GM12878 (cell line): ENCODE data around the gene KDM2A. TPM values are rescaled to one million over a fixed set of nuclear protein-coding genes. Genes with fewer than 3 reads are reported as not detected.

ENCODE experiments used
- ASH2L ChIP-seq: fragments of 300-600, 200-600 bp; sonication (generic); IDR thresholded peaks from 2 replicates; pipeline ENCODE4 v1.6.1; 2017; ENCODE audit warnings: low read depth, mild to moderate bottlenecking, borderline replicate concordance
- DPF2 ChIP-seq: fragments of 450-650 bp; IDR thresholded peaks from 2 replicates; pipeline ENCODE4 v1.6.1; 2017; ENCODE audit warnings: mild to moderate bottlenecking
- IRF4 ChIP-seq: IDR thresholded peaks from 2 replicates; pipeline ENCODE4 v1.6.1; 2011; ENCODE audit warnings: low read depth, low read length
- KLF5 ChIP-seq: fragments of 450-650 bp; IDR thresholded peaks from 2 replicates; pipeline ENCODE4 v1.6.1; 2014; ENCODE audit warnings: mild to moderate bottlenecking; ENCODE audit not compliant: partially characterized antibody
- NFIC ChIP-seq: IDR thresholded peaks from 2 replicates; pipeline ENCODE4 v1.6.1; 2012; ENCODE audit warnings: low read depth, mild to moderate bottlenecking, inconsistent platforms, low read length, moderate library complexity
- PAX8 ChIP-seq: fragments of 450-650 bp; IDR thresholded peaks from 2 replicates; pipeline ENCODE4 v1.6.1; 2017; ENCODE audit warnings: mild to moderate bottlenecking, moderate library complexity
- POLR2A ChIP-seq: IDR thresholded peaks from 2 replicates; pipeline ENCODE4 v1.6.1; 2011; ENCODE audit warnings: low read depth, mild to moderate bottlenecking, low read length
- POU2F2 ChIP-seq: IDR thresholded peaks from 3 replicates; pipeline ENCODE4 v1.6.1; 2011; ENCODE audit warnings: low read depth, mild to moderate bottlenecking, low read length, borderline replicate concordance
- RUNX3 ChIP-seq: IDR thresholded peaks from 2 replicates; pipeline ENCODE4 v1.6.1; 2012; ENCODE audit warnings: low read length, inconsistent platforms
- SREBF2 ChIP-seq: IDR thresholded peaks from 2 replicates; pipeline ENCODE4 v1.6.1; 2012; ENCODE audit warnings: mild to moderate bottlenecking, low read length
- TBL1XR1 ChIP-seq: IDR thresholded peaks from 2 replicates; pipeline ENCODE4 v1.6.1; 2012; ENCODE audit warnings: low read depth, low read length, improper control_type of control experiment
- polyA plus RNA-seq, 11 experiments: library from polyadenylated mRNA; depleted of rRNA in 4 of 11; unstranded in 6 of 11; stranded (reverse) in 5 of 11; fragments of >200 nt; fragmentation: Nextera tagmentation in 4 of 11; fragmentation: Illumina TruSeq in 1 of 11; extraction: Ambion mirVana in 4 of 11; extraction: Trizol in 1 of 11; gene quantifications; 1 replicate in 1 of 11; 2 replicates in 10 of 11; pipeline versions ENCODE4 v1.2.1 to v1.2.3, GENCODE V29; 2011 to 2016; ENCODE audit warnings: inconsistent platforms in 2 of 11, missing spikeins in 2 of 11, low read depth in 1 of 11
- total RNA-seq, 4 experiments: library from RNA; depleted of rRNA in 3 of 4; stranded (reverse); fragments of >200 nt in 3 of 4; fragmentation: Illumina TruSeq in 1 of 4; extraction: Trizol in 1 of 4; gene quantifications; 2 replicates each; pipeline versions ENCODE4 v1.2.1 to v1.2.3, GENCODE V29; 2013 to 2021
- TF ChIP-seq, protein P1 (sequence below): fragments of 450-650 bp; IDR thresholded peaks from 2 replicates; pipeline ENCODE4 v1.6.1; 2017; ENCODE audit warnings: borderline replicate concordance
- TF ChIP-seq, protein P2 (sequence below): IDR thresholded peaks from 2 replicates; pipeline ENCODE4 v1.6.1; 2012; ENCODE audit warnings: mild to moderate bottlenecking, low read depth, low read length
- TF ChIP-seq, protein P3 (sequence below): IDR thresholded peaks from 2 replicates; pipeline ENCODE4 v1.6.1; 2012; ENCODE audit warnings: improper control_type of control experiment, low read depth, low read length; ENCODE audit not compliant: insufficient replicate concordance
- TF ChIP-seq, protein P4 (sequence below): IDR thresholded peaks from 2 replicates; pipeline ENCODE4 v1.6.1; 2011; ENCODE audit warnings: low read depth, mild to moderate bottlenecking, low read length, moderate library complexity, borderline replicate concordance; ENCODE audit errors: extremely low read depth
- TF ChIP-seq, protein P5 (sequence below): fragments of 450-650 bp; IDR thresholded peaks from 2 replicates; pipeline ENCODE4 v1.6.1; 2017; ENCODE audit warnings: mild to moderate bottlenecking, low read depth, inconsistent platforms; ENCODE audit not compliant: poor library complexity, severe bottlenecking

Gene KDM2A
- total and polyA plus RNA-seq, 10 of the 15 experiments (the other 5 are each of a cell fraction or from before 2014, with no cell fraction given), result 10.5 to 69.3 (median 41.6) TPM

DNA sequence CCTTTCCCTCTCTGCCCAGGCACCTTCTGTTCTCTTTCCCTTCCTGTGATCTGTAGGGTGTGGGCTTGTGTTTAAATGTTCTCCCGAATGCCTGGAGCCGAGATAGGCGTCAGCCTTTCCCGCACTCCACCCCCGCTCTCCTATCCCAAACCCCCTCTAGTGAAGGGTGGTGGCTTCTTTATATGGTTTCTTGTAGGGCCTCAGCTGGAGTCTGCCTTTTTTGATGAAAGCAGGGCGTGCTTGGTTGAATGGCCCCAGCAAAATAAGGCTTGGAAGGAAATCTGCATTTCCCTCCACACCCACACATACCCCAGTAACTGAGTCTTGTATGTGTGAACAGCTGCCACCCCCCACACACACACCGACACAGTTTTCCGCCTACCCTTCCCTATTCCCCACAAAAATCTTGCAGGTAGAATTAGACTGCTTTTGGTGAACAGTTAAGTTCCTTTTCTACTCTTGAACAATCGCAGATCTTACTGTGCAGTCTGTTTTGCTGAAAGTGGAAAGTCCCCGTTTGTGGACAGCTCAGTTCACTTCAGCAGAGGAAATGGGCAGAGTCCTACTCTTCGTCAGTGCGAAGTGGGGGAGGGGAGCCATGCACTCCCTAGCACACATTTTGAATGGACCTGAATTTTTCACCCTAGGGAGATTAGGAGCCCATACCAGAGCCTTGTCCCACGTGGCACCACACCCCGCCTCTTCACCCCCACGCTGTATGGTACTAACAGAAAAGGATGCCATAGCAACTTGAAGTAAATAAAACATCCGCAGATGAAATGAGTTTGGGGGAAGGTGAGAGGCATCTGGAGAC lies 121.7 kb downstream of the KDM2A start (continued):
- TF ChIP-seq, protein P1, sequence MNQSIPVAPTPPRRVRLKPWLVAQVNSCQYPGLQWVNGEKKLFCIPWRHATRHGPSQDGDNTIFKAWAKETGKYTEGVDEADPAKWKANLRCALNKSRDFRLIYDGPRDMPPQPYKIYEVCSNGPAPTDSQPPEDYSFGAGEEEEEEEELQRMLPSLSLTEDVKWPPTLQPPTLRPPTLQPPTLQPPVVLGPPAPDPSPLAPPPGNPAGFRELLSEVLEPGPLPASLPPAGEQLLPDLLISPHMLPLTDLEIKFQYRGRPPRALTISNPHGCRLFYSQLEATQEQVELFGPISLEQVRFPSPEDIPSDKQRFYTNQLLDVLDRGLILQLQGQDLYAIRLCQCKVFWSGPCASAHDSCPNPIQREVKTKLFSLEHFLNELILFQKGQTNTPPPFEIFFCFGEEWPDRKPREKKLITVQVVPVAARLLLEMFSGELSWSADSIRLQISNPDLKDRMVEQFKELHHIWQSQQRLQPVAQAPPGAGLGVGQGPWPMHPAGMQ, result no peak
- TF ChIP-seq POU2F2 (peak; percentile 75; the same call in 1 of the 3 replicates), TBL1XR1 (0 out of 2 replicates have a peak, but pooled peaks have one; percentile 15), NFIC (peak; percentile 50), KLF5 (no peak), SREBF2 (no peak), DPF2 (peak; percentile 76; the same call in 1 of the 2 replicates), ASH2L (no peak), IRF4 (0 out of 2 replicates have a peak, but pooled peaks have one; percentile 51), RUNX3 (peak; percentile 53; the same call in 1 of the 2 replicates), POLR2A (no peak; the same call in 1 of the 2 replicates), PAX8 (no peak)
- TF ChIP-seq, protein P2, sequence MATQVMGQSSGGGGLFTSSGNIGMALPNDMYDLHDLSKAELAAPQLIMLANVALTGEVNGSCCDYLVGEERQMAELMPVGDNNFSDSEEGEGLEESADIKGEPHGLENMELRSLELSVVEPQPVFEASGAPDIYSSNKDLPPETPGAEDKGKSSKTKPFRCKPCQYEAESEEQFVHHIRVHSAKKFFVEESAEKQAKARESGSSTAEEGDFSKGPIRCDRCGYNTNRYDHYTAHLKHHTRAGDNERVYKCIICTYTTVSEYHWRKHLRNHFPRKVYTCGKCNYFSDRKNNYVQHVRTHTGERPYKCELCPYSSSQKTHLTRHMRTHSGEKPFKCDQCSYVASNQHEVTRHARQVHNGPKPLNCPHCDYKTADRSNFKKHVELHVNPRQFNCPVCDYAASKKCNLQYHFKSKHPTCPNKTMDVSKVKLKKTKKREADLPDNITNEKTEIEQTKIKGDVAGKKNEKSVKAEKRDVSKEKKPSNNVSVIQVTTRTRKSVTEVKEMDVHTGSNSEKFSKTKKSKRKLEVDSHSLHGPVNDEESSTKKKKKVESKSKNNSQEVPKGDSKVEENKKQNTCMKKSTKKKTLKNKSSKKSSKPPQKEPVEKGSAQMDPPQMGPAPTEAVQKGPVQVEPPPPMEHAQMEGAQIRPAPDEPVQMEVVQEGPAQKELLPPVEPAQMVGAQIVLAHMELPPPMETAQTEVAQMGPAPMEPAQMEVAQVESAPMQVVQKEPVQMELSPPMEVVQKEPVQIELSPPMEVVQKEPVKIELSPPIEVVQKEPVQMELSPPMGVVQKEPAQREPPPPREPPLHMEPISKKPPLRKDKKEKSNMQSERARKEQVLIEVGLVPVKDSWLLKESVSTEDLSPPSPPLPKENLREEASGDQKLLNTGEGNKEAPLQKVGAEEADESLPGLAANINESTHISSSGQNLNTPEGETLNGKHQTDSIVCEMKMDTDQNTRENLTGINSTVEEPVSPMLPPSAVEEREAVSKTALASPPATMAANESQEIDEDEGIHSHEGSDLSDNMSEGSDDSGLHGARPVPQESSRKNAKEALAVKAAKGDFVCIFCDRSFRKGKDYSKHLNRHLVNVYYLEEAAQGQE, result peak; percentile 53; the same call in 1 of the 2 replicates
- TF ChIP-seq, protein P3, sequence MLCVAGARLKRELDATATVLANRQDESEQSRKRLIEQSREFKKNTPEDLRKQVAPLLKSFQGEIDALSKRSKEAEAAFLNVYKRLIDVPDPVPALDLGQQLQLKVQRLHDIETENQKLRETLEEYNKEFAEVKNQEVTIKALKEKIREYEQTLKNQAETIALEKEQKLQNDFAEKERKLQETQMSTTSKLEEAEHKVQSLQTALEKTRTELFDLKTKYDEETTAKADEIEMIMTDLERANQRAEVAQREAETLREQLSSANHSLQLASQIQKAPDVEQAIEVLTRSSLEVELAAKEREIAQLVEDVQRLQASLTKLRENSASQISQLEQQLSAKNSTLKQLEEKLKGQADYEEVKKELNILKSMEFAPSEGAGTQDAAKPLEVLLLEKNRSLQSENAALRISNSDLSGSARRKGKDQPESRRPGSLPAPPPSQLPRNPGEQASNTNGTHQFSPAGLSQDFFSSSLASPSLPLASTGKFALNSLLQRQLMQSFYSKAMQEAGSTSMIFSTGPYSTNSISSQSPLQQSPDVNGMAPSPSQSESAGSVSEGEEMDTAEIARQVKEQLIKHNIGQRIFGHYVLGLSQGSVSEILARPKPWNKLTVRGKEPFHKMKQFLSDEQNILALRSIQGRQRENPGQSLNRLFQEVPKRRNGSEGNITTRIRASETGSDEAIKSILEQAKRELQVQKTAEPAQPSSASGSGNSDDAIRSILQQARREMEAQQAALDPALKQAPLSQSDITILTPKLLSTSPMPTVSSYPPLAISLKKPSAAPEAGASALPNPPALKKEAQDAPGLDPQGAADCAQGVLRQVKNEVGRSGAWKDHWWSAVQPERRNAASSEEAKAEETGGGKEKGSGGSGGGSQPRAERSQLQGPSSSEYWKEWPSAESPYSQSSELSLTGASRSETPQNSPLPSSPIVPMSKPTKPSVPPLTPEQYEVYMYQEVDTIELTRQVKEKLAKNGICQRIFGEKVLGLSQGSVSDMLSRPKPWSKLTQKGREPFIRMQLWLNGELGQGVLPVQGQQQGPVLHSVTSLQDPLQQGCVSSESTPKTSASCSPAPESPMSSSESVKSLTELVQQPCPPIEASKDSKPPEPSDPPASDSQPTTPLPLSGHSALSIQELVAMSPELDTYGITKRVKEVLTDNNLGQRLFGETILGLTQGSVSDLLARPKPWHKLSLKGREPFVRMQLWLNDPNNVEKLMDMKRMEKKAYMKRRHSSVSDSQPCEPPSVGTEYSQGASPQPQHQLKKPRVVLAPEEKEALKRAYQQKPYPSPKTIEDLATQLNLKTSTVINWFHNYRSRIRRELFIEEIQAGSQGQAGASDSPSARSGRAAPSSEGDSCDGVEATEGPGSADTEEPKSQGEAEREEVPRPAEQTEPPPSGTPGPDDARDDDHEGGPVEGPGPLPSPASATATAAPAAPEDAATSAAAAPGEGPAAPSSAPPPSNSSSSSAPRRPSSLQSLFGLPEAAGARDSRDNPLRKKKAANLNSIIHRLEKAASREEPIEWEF, result no peak
- TF ChIP-seq, protein P4, sequence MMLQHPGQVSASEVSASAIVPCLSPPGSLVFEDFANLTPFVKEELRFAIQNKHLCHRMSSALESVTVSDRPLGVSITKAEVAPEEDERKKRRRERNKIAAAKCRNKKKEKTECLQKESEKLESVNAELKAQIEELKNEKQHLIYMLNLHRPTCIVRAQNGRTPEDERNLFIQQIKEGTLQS, result no peak
- TF ChIP-seq, protein P5, sequence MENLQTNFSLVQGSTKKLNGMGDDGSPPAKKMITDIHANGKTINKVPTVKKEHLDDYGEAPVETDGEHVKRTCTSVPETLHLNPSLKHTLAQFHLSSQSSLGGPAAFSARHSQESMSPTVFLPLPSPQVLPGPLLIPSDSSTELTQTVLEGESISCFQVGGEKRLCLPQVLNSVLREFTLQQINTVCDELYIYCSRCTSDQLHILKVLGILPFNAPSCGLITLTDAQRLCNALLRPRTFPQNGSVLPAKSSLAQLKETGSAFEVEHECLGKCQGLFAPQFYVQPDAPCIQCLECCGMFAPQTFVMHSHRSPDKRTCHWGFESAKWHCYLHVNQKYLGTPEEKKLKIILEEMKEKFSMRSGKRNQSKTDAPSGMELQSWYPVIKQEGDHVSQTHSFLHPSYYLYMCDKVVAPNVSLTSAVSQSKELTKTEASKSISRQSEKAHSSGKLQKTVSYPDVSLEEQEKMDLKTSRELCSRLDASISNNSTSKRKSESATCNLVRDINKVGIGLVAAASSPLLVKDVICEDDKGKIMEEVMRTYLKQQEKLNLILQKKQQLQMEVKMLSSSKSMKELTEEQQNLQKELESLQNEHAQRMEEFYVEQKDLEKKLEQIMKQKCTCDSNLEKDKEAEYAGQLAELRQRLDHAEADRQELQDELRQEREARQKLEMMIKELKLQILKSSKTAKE, result no peak
